ENCODE measurements around the gene TMEM181.
"Not testable (repeated sequence)": the region's sequence is repeated elsewhere in the genome, so short reads cannot be mapped to it uniquely, and the experiment has no call there.

TMEM181 gene

DNA sequence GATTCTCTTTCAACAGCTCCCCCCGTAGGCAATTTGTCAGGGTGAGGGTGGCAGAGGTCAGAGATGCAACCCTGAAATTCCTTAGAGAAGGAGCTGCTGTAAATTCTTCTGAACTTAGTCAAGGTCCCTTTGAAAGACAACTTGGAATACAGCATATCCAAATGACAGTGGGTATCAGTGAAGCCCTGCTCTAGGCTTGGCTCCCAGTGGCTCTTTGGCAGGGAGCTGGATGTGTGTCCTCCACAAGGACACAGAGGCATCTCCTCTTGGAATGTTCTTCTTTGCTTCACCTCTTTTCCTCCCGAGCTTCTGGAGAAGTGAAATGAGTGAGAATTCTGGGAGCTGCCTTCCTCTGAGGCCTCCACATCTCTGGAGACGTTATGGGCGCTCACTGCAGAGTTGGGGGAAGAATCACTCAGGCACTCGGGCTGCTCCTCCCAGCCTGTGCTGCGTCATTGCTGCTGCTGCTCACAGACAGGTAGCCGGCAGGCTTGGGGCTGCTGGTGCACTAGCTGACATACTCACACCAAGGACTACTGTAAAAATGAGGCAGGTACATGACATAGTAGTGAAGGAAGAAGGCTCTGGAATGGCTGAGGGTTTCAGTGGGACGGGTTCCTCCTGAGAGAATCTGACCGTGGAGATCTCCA lies 50.6 kb downstream of the TMEM181 start:
- TF ChIP-seq, protein P1, sequence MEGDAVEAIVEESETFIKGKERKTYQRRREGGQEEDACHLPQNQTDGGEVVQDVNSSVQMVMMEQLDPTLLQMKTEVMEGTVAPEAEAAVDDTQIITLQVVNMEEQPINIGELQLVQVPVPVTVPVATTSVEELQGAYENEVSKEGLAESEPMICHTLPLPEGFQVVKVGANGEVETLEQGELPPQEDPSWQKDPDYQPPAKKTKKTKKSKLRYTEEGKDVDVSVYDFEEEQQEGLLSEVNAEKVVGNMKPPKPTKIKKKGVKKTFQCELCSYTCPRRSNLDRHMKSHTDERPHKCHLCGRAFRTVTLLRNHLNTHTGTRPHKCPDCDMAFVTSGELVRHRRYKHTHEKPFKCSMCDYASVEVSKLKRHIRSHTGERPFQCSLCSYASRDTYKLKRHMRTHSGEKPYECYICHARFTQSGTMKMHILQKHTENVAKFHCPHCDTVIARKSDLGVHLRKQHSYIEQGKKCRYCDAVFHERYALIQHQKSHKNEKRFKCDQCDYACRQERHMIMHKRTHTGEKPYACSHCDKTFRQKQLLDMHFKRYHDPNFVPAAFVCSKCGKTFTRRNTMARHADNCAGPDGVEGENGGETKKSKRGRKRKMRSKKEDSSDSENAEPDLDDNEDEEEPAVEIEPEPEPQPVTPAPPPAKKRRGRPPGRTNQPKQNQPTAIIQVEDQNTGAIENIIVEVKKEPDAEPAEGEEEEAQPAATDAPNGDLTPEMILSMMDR (IDR thresholded peaks at IDR 0.05; ENCODE audit: insufficient read depth, low read length, poor library complexity, severe bottlenecking), result no peak
- TF ChIP-seq EZH2phosphoT487 (conservative IDR thresholded peaks at IDR 0.05; ENCODE audit: low read length), result no peak
- Histone ChIP-seq H3K27me3 (ENCODE audit: low read length) (no peaks in the 10 kb centered on the region), H3K27ac (ENCODE audit: low read depth, low read length) (no peak overlapping the region), H2AFZ (ENCODE audit: low read depth, low read length, severe bottlenecking) (no peak overlapping the region), H3K4me2 (ENCODE audit: low read depth, low read length, poor library complexity, severe bottlenecking) (no peak overlapping the region), H3K36me3 (ENCODE audit: low read length) (peaks cover 8% of the 10 kb centered on the region), H3F3A (ENCODE audit: insufficient read depth) (no peaks in the 10 kb centered on the region), H3K9me3 (ENCODE audit: insufficient read depth, low read length) (no peaks in the 10 kb centered on the region), H3K9ac (ENCODE audit: low read length) (no peak overlapping the region), H3K79me2 (ENCODE audit: insufficient read depth, low read length) (no peaks in the 10 kb centered on the region), H3K9me2 (replicated peaks; ENCODE audit: insufficient read depth, low read length) (no peaks in the 10 kb centered on the region), H4K20me1 (ENCODE audit: low read depth, low read length) (no peaks in the 10 kb centered on the region), H3K4me3 (ENCODE audit: insufficient read depth, low read length, poor library complexity, severe bottlenecking) (no peak overlapping the region)

DNA sequence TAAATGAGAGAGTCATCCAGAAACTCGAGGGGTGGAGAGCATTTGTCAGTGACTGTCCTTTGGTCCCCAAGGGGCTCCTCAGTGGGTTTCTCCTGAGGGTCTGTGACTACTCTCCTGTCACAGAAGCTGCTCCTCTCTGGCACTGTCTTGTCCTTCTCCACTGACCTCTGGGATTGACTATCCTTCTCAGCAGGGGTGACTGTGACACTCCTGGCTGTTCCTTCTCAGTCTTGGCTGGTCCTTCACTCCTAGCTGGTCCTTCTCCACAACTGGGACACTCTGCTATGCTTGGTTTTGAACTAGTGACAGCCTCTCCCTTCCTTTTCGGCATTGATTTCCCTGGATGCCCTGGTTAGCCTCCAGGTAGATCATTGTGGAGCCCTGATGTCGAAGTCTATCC lies 51.1 kb downstream of the TMEM181 start:
- H3K27ac ChIP-seq (ENCODE audit: low read depth, low read length), result no peak overlapping the region
- TF ChIP-seq, protein P1 (IDR thresholded peaks at IDR 0.05; ENCODE audit: insufficient read depth, low read length, poor library complexity, severe bottlenecking), result no peak
- TF ChIP-seq EZH2phosphoT487 (conservative IDR thresholded peaks at IDR 0.05; ENCODE audit: low read length), result no peak

DNA sequence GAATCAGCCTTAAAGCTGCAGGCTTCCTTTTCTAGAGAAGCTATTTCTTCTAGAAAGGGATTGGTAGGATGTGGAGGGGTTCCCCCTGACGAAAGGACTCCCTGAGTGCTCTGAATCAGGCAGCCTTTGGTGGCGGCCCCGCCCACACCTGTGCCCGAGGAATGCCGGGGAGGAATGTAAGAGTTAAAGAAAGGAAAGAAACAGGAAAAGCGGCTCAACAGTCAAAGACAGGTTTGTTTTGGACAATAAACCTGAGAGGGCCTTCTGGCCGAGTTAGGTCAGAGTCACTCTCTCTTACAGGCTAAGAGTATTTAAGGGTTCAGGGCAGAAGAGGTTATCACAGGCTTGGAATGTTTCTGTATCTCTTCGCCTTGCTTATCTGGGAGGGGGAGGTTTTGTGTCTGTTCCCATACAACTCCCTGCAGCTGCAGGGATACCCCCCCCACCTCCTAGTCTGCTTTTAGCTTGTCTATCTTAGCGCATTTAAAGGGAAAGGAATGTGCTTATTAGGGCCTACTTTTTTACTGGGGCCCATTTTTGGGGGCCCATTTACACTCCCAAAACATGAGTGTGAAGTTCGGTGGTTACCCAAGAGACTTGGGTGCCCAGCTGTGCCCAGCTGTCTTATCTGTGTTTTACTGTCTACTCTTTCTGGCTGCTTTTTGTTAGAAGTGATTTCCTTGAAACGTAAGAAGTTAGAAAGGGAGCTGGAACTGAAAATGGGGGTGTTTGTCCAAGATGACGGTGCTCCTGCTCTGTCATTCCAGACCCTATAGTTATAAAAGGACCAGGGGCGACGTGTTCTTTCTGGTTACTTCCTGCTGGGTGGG lies 51.9 kb downstream of the TMEM181 start:
- H2AFZ ChIP-seq (ENCODE audit: low read depth, low read length, severe bottlenecking), result no peak overlapping the region
- peaks cover 8% of the 10 kb centered on the region for H3K36me3 ChIP-seq (ENCODE audit: low read length)
- H3K4me2 ChIP-seq (ENCODE audit: low read depth, low read length, poor library complexity, severe bottlenecking), result no peak overlapping the region
- no peaks in the 10 kb centered on the region for H3K9me2 ChIP-seq (replicated peaks; ENCODE audit: insufficient read depth, low read length)
- H3F3A ChIP-seq (ENCODE audit: insufficient read depth), result no peaks in the 10 kb centered on the region
- H3K9me3 ChIP-seq (ENCODE audit: insufficient read depth, low read length), result no peaks in the 10 kb centered on the region
- no peaks in the 10 kb centered on the region for H3K27me3 ChIP-seq (ENCODE audit: low read length)
- no peaks in the 10 kb centered on the region for H3K79me2 ChIP-seq (ENCODE audit: insufficient read depth, low read length)
- no peak for TF ChIP-seq EZH2phosphoT487 (conservative IDR thresholded peaks at IDR 0.05; ENCODE audit: low read length)
- TF ChIP-seq, protein P1 (IDR thresholded peaks at IDR 0.05; ENCODE audit: insufficient read depth, low read length, poor library complexity, severe bottlenecking), result no peak
- no peak overlapping the region for H3K27ac ChIP-seq (ENCODE audit: low read depth, low read length)
- no peak overlapping the region for H3K4me3 ChIP-seq (ENCODE audit: insufficient read depth, low read length, poor library complexity, severe bottlenecking)
- H3K9ac ChIP-seq (ENCODE audit: low read length), result no peak overlapping the region
- H4K20me1 ChIP-seq (ENCODE audit: low read depth, low read length), result no peaks in the 10 kb centered on the region

More for the DNA sequence above, 51.1 kb downstream of the TMEM181 start:
- Histone ChIP-seq H3K9me2 (replicated peaks; ENCODE audit: insufficient read depth, low read length) (no peaks in the 10 kb centered on the region), H3K36me3 (ENCODE audit: low read length) (peaks cover 8% of the 10 kb centered on the region), H3K9ac (ENCODE audit: low read length) (no peak overlapping the region), H3K9me3 (ENCODE audit: insufficient read depth, low read length) (no peaks in the 10 kb centered on the region), H3K4me3 (ENCODE audit: insufficient read depth, low read length, poor library complexity, severe bottlenecking) (no peak overlapping the region), H3K79me2 (ENCODE audit: insufficient read depth, low read length) (no peaks in the 10 kb centered on the region), H2AFZ (ENCODE audit: low read depth, low read length, severe bottlenecking) (no peak overlapping the region), H3K27me3 (ENCODE audit: low read length) (no peaks in the 10 kb centered on the region), H4K20me1 (ENCODE audit: low read depth, low read length) (no peaks in the 10 kb centered on the region), H3K4me2 (ENCODE audit: low read depth, low read length, poor library complexity, severe bottlenecking) (no peak overlapping the region), H3F3A (ENCODE audit: insufficient read depth) (no peaks in the 10 kb centered on the region)

DNA sequence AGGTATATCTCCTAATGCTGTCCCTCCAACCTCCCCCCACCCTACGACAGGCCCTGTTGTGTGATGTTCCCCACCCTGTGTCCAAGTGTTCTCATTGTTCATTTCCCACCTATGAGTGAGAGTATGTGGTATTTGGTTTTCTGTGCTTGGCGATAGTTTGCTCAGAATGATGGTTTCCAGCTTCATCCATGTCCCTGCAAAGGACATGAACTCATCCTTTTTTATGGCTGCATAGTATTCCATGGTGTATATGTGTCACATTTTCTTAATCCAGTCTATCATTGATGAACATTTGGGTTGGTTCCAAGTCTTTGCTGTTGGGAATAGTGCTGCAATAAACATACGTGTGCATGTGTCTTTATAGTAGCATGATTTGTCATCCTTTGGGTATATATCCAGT lies 54.7 kb downstream of the TMEM181 start:
- H3K36me3 ChIP-seq (ENCODE audit: low read length); H3K27ac ChIP-seq (ENCODE audit: low read depth, low read length); H4K20me1 ChIP-seq (ENCODE audit: low read depth, low read length); H3K4me3 ChIP-seq (ENCODE audit: insufficient read depth, low read length, poor library complexity, severe bottlenecking); H3F3A ChIP-seq (ENCODE audit: insufficient read depth); H3K9ac ChIP-seq (ENCODE audit: low read length); H2AFZ ChIP-seq (ENCODE audit: low read depth, low read length, severe bottlenecking); H3K9me3 ChIP-seq (ENCODE audit: insufficient read depth, low read length); H3K27me3 ChIP-seq (ENCODE audit: low read length); H3K79me2 ChIP-seq (ENCODE audit: insufficient read depth, low read length); H3K9me2 ChIP-seq (replicated peaks; ENCODE audit: insufficient read depth, low read length); H3K4me2 ChIP-seq (ENCODE audit: low read depth, low read length, poor library complexity, severe bottlenecking): not testable (repeated sequence)

DNA sequence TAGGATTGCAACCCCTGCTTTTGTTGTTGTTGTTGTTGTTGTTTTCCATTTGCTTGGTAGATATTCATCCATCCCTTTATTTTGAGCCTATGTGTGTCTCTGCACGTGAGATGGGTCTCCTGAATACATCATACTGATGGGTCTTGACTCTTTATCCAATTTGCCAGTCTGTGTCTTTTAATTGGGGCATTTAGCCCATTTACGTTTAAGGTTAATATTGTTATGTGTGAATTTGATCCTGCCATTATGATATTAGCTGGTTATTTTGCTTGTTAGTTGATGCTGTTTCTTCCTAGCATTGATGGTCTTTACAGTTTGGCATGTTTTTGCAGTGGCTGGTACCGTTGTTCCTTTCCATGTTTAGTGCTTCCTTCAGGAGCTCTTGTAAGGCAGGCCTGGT lies 58.4 kb downstream of the TMEM181 start:
- not testable (repeated sequence) for H3K9me2 ChIP-seq (replicated peaks; ENCODE audit: insufficient read depth, low read length); H3F3A ChIP-seq (ENCODE audit: insufficient read depth); H2AFZ ChIP-seq (ENCODE audit: low read depth, low read length, severe bottlenecking); H3K27ac ChIP-seq (ENCODE audit: low read depth, low read length); H3K4me3 ChIP-seq (ENCODE audit: insufficient read depth, low read length, poor library complexity, severe bottlenecking); H3K36me3 ChIP-seq (ENCODE audit: low read length); H4K20me1 ChIP-seq (ENCODE audit: low read depth, low read length); H3K9ac ChIP-seq (ENCODE audit: low read length); H3K27me3 ChIP-seq (ENCODE audit: low read length); H3K9me3 ChIP-seq (ENCODE audit: insufficient read depth, low read length); H3K79me2 ChIP-seq (ENCODE audit: insufficient read depth, low read length); H3K4me2 ChIP-seq (ENCODE audit: low read depth, low read length, poor library complexity, severe bottlenecking)

All from SU-DHL-6 (cell line).